Thyroid gland (tissue), 4 donors: ENCODE measurements around the gene RAB3B.

ENCODE experiments used
- CTCF ChIP-seq, 6 experiments: fragments of 200-600 bp in 3 of 6; fragments of 450-650 bp in 3 of 6; sonication (generic) in 3 of 6; IDR thresholded peaks; one replicate each; pipeline ENCODE4 v1.5.1; 2016 to 2019; ENCODE audit warnings: antibody characterized with exemption in 6 of 6, mild to moderate bottlenecking in 2 of 6, inconsistent platforms in 1 of 6, moderate library complexity in 1 of 6
- POLR2A ChIP-seq, 2 donors: fragments of 450-650 bp; IDR thresholded peaks; one replicate each; pipeline ENCODE4 v1.6.1; 2017; ENCODE audit warnings: antibody characterized with exemption in 2 of 2, mild to moderate bottlenecking in 2 of 2, moderate library complexity in 1 of 2

- TF ChIP-seq CTCF (IDR thresholded peaks at IDR 0.05) (no peak), POLR2A (IDR thresholded peaks at IDR 0.05) (no peak)
Measured at GRCh38 chr1:51859333-51859732, 131.2 kb downstream of the RAB3B start.
